Fibroblast of lung (primary cell): ENCODE measurements around the gene SYT14. TPM values are rescaled to one million over a fixed set of nuclear protein-coding genes. Genes with fewer than 3 reads are reported as not detected.
"Not testable (repeated sequence)": the region's sequence is repeated elsewhere in the genome, so short reads cannot be mapped to it uniquely, and the experiment has no call there.

ENCODE experiments used
- DNase-seq, 2 donors: peaks; one replicate each; pipeline versions ENCODE4 v3.0.0 to v3.0.0-alpha.2; 2010; ENCODE audit warnings: low read depth in 2 of 2
- H2AFZ ChIP-seq: 2 replicates; pipeline ENCODE4 v1.5.1; 2012; ENCODE audit warnings: low read length, control low read depth, inconsistent platforms
- H3K27ac ChIP-seq: 2 replicates; pipeline ENCODE4 v1.5.1; 2011; ENCODE audit warnings: low read length, control low read depth; ENCODE audit not compliant: insufficient read depth
- H3K27me3 ChIP-seq: 2 replicates; pipeline ENCODE4 v1.5.1; 2011; ENCODE audit warnings: mild to moderate bottlenecking, low read length; ENCODE audit not compliant: control insufficient read depth, insufficient read depth
- H3K36me3 ChIP-seq: 2 replicates; pipeline ENCODE4 v1.5.1; 2011; ENCODE audit warnings: low read length; ENCODE audit not compliant: control insufficient read depth, insufficient read depth
- H3K4me1 ChIP-seq: 2 replicates; pipeline ENCODE4 v1.5.1; 2011; ENCODE audit warnings: low read length; ENCODE audit not compliant: control insufficient read depth, insufficient read depth; ENCODE audit errors: extremely low read depth
- H3K4me2 ChIP-seq: 2 replicates; pipeline ENCODE4 v1.5.1; 2011; ENCODE audit warnings: low read length, control low read depth; ENCODE audit not compliant: insufficient read depth; ENCODE audit errors: extremely low read depth
- H3K4me3 ChIP-seq, 4 experiments: fragments of 200-600 bp in 1 of 4; sonication (generic) in 1 of 4; replicated peaks in 1 of 4; 2 replicates each; pipeline ENCODE4 v1.5.1; 2011 to 2016; ENCODE audit warnings: low read length in 4 of 4, low read depth in 3 of 4, mild to moderate bottlenecking in 3 of 4, control low read depth in 2 of 4, inconsistent platforms in 1 of 4, mixed read lengths in 1 of 4; ENCODE audit not compliant: insufficient read depth in 1 of 4; ENCODE audit errors: control extremely low read depth in 1 of 4
- H3K79me2 ChIP-seq: 2 replicates; pipeline ENCODE4 v1.5.1; 2012; ENCODE audit warnings: mild to moderate bottlenecking, low read length, inconsistent platforms; ENCODE audit not compliant: control insufficient read depth, insufficient read depth
- H3K9ac ChIP-seq: 2 replicates; pipeline ENCODE4 v1.5.1; 2011; ENCODE audit warnings: mild to moderate bottlenecking, low read length, control low read depth; ENCODE audit not compliant: insufficient read depth
- H3K9me3 ChIP-seq: 2 replicates; pipeline ENCODE4 v1.5.1; 2012; ENCODE audit warnings: low read depth, low read length; ENCODE audit not compliant: control insufficient read depth, insufficient read depth
- H4K20me1 ChIP-seq: 2 replicates; pipeline ENCODE4 v1.5.1; 2011; ENCODE audit warnings: low read length; ENCODE audit not compliant: control insufficient read depth, insufficient read depth; ENCODE audit errors: extremely low read depth
- EZH2 ChIP-seq: IDR thresholded peaks from 2 replicates; pipeline ENCODE4 v1.5.1; 2012; ENCODE audit warnings: low read length, control low read depth, mild to moderate bottlenecking; ENCODE audit errors: missing control alignments
- polyA plus RNA-seq, 2 donors: library from polyadenylated mRNA; depleted of rRNA in 1 of 2; stranded (reverse) in 1 of 2; unstranded in 1 of 2; fragments of >200 nt; gene quantifications; 2 replicates each; pipeline ENCODE4 v1.2.1, GENCODE V29; 2011 to 2012; ENCODE audit warnings: missing spikeins in 1 of 2
- total RNA-seq: library from RNA; depleted of rRNA; stranded (reverse); fragments of >200 nt; gene quantifications from 2 replicates; pipeline ENCODE4 v1.2.1, GENCODE V29; 2014
- TF ChIP-seq, protein P1 (sequence below), 2 donors: IDR thresholded peaks in 1 of 2; conservative IDR thresholded peaks in 1 of 2; 1 replicate in 1 of 2; 2 replicates in 1 of 2; pipeline ENCODE4 v1.5.1; 2011 to 2012; ENCODE audit warnings: low read length in 2 of 2, control low read depth in 1 of 2, inconsistent platforms in 1 of 2, low read depth in 1 of 2, mild to moderate bottlenecking in 1 of 2

SYT14 gene
- total and polyA plus RNA-seq, 2 donors (not counting 1 experiment from before 2014, with no cell fraction given): 0.84 to 0.99 TPM

DNA sequence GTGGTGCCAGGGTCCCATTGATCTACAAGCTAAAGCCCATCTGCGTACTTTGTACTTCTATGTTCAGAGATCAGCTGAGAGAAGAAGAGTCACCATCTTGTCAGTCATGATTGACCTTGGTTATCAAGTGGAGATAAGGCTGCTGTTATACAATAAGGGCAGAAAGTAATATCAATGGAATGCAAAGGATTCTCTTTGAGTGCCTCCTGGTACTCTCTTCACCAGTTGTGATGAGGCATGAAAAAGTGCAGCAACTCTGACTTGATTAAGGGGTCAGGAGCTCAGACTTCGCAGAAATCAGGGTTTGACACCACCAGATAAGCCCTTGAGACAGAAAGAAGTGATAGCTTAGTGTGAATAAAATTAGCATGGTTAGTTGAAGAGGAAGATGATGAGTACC lies 25.7 kb upstream of the SYT14 start:
- Histone ChIP-seq H3K9ac (no peak overlapping the region), H3K27me3 (no peaks in the 10 kb centered on the region)

DNA sequence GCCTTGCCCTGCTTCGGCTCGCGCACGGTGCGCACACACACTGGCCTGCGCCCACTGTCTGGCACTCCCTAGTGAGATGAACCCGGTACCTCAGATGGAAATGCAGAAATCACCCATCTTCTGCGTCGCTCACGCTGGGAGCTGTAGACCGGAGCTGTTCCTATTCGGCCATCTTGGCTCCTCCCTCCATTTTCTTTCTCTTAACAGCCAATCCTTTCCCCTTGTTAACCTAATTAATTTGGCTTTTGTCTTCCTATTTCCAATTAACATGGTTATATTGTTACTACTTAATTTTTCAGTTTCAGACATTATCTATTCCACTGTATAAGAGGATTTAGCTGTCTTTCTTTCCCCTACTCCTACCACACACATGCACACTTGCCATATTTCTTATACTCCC lies 18.4 kb upstream of the SYT14 start:
- H3K27me3 ChIP-seq, DNase-seq, H4K20me1 ChIP-seq, H3K4me2 ChIP-seq, H3K27ac ChIP-seq, H2AFZ ChIP-seq, H3K4me1 ChIP-seq, H3K9me3 ChIP-seq, H3K36me3 ChIP-seq, H3K4me3 ChIP-seq, H3K79me2 ChIP-seq, H3K9ac ChIP-seq: not testable (repeated sequence)

More for the DNA sequence above, 25.7 kb upstream of the SYT14 start:
- no peak for DNase-seq
- Histone ChIP-seq H3K27ac (no peak overlapping the region), H3K36me3 (no peaks in the 10 kb centered on the region), H3K4me2 (no peak overlapping the region), H3K79me2 (no peaks in the 10 kb centered on the region), H2AFZ (no peak overlapping the region), H3K9me3 (no peaks in the 10 kb centered on the region), H4K20me1 (no peaks in the 10 kb centered on the region), H3K4me3 (no peak overlapping the region), H3K4me1 (no peaks in the 10 kb centered on the region)
- TF ChIP-seq EZH2: no peak
- TF ChIP-seq, protein P1, sequence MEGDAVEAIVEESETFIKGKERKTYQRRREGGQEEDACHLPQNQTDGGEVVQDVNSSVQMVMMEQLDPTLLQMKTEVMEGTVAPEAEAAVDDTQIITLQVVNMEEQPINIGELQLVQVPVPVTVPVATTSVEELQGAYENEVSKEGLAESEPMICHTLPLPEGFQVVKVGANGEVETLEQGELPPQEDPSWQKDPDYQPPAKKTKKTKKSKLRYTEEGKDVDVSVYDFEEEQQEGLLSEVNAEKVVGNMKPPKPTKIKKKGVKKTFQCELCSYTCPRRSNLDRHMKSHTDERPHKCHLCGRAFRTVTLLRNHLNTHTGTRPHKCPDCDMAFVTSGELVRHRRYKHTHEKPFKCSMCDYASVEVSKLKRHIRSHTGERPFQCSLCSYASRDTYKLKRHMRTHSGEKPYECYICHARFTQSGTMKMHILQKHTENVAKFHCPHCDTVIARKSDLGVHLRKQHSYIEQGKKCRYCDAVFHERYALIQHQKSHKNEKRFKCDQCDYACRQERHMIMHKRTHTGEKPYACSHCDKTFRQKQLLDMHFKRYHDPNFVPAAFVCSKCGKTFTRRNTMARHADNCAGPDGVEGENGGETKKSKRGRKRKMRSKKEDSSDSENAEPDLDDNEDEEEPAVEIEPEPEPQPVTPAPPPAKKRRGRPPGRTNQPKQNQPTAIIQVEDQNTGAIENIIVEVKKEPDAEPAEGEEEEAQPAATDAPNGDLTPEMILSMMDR (conservative IDR thresholded peaks at IDR 0.05 in 1 of 2, IDR thresholded peaks at IDR 0.05 in 1 of 2; ENCODE audit: low read depth in 1 of 2, low read length in 2 of 2): no peak

DNA sequence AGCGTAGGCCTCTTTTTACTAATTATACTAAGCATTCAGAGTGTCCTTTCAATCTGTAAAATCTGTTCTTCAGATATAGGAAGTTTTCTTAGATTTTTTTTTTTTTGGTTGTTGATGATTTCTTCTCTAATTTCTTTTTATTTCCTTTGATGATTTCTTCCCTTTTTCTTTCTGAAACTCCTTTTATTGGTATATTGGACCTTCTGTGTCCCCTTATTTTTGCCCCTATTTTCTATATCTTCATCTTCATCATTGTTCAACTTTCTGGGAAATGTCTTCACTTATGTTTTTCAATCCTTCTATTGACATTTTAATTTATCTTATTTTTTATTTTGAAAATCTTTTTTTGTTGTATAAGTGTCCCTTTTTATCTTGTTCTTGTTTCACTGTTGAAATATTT lies 17.2 kb upstream of the SYT14 start:
- Histone ChIP-seq H3K4me1 (no peaks in the 10 kb centered on the region), H3K9ac (no peak overlapping the region), H2AFZ (no peak overlapping the region), H3K27me3 (no peaks in the 10 kb centered on the region), H3K27ac (no peak overlapping the region), H3K36me3 (no peaks in the 10 kb centered on the region), H3K4me2 (no peak overlapping the region), H3K4me3 (no peak overlapping the region), H3K79me2 (no peaks in the 10 kb centered on the region), H3K9me3 (no peaks in the 10 kb centered on the region), H4K20me1 (no peaks in the 10 kb centered on the region)
- TF ChIP-seq, protein P1 (conservative IDR thresholded peaks at IDR 0.05 in 1 of 2, IDR thresholded peaks at IDR 0.05 in 1 of 2; ENCODE audit: low read depth in 1 of 2, low read length in 2 of 2): no peak
- TF ChIP-seq EZH2: no peak
- DNase-seq: no peak

DNA sequence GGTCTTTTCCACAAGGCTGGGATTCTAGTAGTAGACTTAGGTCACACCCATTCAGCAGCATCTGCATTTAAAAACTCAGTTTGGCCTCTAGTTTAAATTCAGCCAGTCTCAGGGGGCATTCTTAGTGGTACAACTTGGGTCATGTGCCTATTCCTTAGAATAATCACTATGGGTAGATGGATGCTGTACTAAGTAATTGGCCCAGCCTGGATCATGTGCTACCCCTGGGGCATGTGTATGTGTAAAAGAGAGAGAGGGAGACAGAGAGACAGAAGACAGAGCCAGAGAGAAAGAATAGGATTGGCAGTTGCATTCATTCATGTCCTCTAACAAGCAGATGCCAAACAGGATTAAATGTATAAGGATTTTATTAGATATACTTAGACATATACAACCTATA lies 13.6 kb upstream of the SYT14 start:
- H2AFZ ChIP-seq: no peak overlapping the region
- H3K27me3 ChIP-seq: no peaks in the 10 kb centered on the region
- no peaks in the 10 kb centered on the region for H4K20me1 ChIP-seq
- no peak for DNase-seq
- no peaks in the 10 kb centered on the region for H3K9me3 ChIP-seq
- H3K4me2 ChIP-seq: no peak overlapping the region
- no peaks in the 10 kb centered on the region for H3K4me1 ChIP-seq
- H3K27ac ChIP-seq: no peak overlapping the region
- no peak overlapping the region for H3K9ac ChIP-seq
- H3K4me3 ChIP-seq: no peak overlapping the region
- H3K36me3 ChIP-seq: no peaks in the 10 kb centered on the region
- H3K79me2 ChIP-seq: no peaks in the 10 kb centered on the region
- TF ChIP-seq, protein P1 (conservative IDR thresholded peaks at IDR 0.05 in 1 of 2, IDR thresholded peaks at IDR 0.05 in 1 of 2; ENCODE audit: low read depth in 1 of 2, low read length in 2 of 2): no peak
- no peak for TF ChIP-seq EZH2
